GM19463 (cell line): ENCODE results near the gene CBFA2T3.

Source experiments
- ATAC-seq: cut with Tn5 transposase; IDR thresholded peaks from one replicate; pipeline ENCODE4 v1.9.1; 2021; ENCODE audit warnings: mild to moderate bottlenecking, moderate library complexity; ENCODE audit not compliant: unreplicated experiment

CBFA2T3 gene

DNA sequence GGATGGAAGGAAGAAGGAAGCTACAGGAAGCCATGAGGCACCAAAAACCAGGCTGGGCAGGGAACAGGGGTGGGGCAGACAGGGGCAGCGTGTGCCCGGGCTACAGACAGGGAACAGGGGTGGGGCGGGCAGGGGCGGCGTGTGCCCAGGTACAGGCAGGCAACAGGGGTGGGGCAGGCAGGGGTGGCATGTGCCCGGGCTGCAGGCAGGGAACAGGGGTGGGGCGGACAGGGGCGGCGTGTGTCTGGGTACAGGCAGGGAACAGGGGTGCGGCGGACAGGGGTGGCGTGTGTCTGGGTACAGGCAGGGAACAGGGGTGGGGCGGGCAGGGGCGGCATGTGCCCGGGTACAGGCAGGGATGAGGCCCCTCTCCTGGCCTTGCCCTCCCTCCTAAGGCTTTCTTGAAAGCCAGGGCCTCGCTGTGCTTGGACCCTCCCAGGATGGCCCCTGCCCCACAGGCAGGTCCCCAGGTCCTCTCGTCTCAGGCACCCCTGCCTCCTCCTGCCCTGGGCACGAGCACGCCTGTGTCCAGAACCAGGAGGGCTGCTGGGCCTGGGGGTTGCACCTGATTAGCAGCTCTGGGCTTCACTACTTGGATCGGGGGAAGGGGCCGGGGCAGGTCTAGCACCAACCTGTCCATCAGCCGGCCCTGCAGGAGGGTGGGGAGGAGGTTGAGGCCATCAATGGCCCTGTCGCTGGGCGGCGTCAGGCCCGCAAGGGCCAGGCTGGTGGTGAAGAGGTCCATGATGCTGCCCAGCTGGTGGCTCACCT is 150.8 kb downstream of the CBFA2T3 start:
- ATAC-seq, result no peak

DNA sequence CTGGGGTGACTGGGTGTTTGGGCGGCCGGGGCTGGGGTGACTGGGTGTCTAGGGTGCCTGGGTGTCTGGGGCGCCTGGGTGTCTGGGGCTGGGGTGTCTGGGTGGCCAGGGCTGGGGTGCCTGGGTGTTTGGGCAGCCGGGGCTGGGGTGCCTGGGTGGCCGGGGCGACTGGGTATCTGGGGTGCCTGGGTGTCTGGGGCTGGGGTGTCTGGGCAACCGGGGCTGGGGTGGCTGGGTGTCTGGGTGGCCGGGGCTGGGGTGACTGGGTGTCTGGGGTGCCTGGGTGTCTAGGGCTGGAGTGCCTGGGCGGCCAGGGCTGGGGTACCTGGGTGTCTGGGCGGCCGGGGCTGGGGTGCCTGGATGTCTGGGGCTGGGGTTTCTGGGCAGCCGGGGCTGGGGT is 151.9 kb downstream of the CBFA2T3 start:
- no peak for ATAC-seq
